Left lobe of liver (tissue), 2 donors: ENCODE data around the gene HIVEP1. TPM values are rescaled to one million over a fixed set of nuclear protein-coding genes. Genes with fewer than 3 reads are reported as not detected.

Source experiments
- ATAC-seq: fragments of 200-7000 bp; cut with Tn5 transposase; one replicate; pipeline ENCODE4 v1.9.1; 2020; ENCODE audit warnings: mild to moderate bottlenecking, moderate library complexity
- DNase-seq: peaks from one replicate; pipeline ENCODE4 v3.0.0-alpha.2; 2020; ENCODE audit warnings: low spot score
- total RNA-seq: library from RNA; stranded (reverse); gene quantifications from one replicate; pipeline ENCODE4 v1.2.1, GENCODE V29; 2021
- donor health status: DM: no; HTN: no; CAD: no; lungs with moderate emphysema.
- donor health status: DM: no; HTN: yes; CAD: no.

Gene HIVEP1
- total RNA-seq, 1 donor from 2014 or later = 9.7 TPM

- DNase-seq = no peak
- ATAC-seq = no peak
Observed at GRCh38 chr6:12114055-12114503, 102.0 kb downstream of the HIVEP1 start.

- no peak for DNase-seq
Observed at GRCh38 chr6:12115001-12115400, 102.9 kb downstream of the HIVEP1 start.

GRCh38 chr6:12115492-12115891 lies 103.4 kb downstream of the HIVEP1 start:
- ATAC-seq (no peak), DNase-seq (no peak)

More at GRCh38 chr6:12115001-12115400, 102.9 kb downstream of the HIVEP1 start:
- ATAC-seq = no peak

GRCh38 chr6:12116264-12116800 lies 104.2 kb downstream of the HIVEP1 start:
- DNase-seq = no peak
- ATAC-seq = no peak

GRCh38 chr6:12116978-12117377 lies 104.9 kb downstream of the HIVEP1 start:
- ATAC-seq = no peak
- DNase-seq = no peak

- no peak for DNase-seq
- no peak for ATAC-seq
Observed at GRCh38 chr6:12118607-12119006, 106.5 kb downstream of the HIVEP1 start.

GRCh38 chr6:12119085-12119588 lies 107.0 kb downstream of the HIVEP1 start:
- ATAC-seq (peak; percentile 79), DNase-seq (no peak)

- DNase-seq (no peak), ATAC-seq (no peak)
Observed at GRCh38 chr6:12125396-12125795, 113.3 kb downstream of the HIVEP1 start.

- ATAC-seq = no peak
- no peak for DNase-seq
Observed at GRCh38 chr6:12126051-12126450, 113.9 kb downstream of the HIVEP1 start.

GRCh38 chr6:12129523-12129922 lies 117.4 kb downstream of the HIVEP1 start:
- DNase-seq = no peak

GRCh38 chr6:12132351-12133222 lies 120.5 kb downstream of the HIVEP1 start:
- ATAC-seq = no peak
- DNase-seq = no peak

More at GRCh38 chr6:12129523-12129922, 117.4 kb downstream of the HIVEP1 start:
- no peak for ATAC-seq

GRCh38 chr6:12134581-12134980 lies 122.5 kb downstream of the HIVEP1 start:
- ATAC-seq = no peak

GRCh38 chr6:12134991-12135390 lies 122.9 kb downstream of the HIVEP1 start:
- DNase-seq (no peak), ATAC-seq (no peak)

More at GRCh38 chr6:12134581-12134980, 122.5 kb downstream of the HIVEP1 start:
- no peak for DNase-seq

GRCh38 chr6:12136905-12137304 lies 124.8 kb downstream of the HIVEP1 start:
- ATAC-seq (no peak), DNase-seq (no peak)

GRCh38 chr6:12137480-12137879 lies 125.4 kb downstream of the HIVEP1 start:
- peak; percentile 86 for ATAC-seq
- DNase-seq = peak; percentile 58

- ATAC-seq (no peak), DNase-seq (no peak)
Observed at GRCh38 chr6:12138381-12138780, 126.3 kb downstream of the HIVEP1 start.

GRCh38 chr6:12138936-12139335 lies 126.8 kb downstream of the HIVEP1 start:
- no peak for ATAC-seq

GRCh38 chr6:12147557-12148316 lies 135.6 kb downstream of the HIVEP1 start:
- no peak for ATAC-seq
- DNase-seq = no peak

More at GRCh38 chr6:12138936-12139335, 126.8 kb downstream of the HIVEP1 start:
- no peak for DNase-seq

GRCh38 chr6:12148317-12148801 lies 136.2 kb downstream of the HIVEP1 start:
- no peak for DNase-seq
- ATAC-seq = no peak

- no peak for DNase-seq
Observed at GRCh38 chr6:12148841-12149240, 136.7 kb downstream of the HIVEP1 start.

GRCh38 chr6:12149944-12150510 lies 137.9 kb downstream of the HIVEP1 start:
- no peak for DNase-seq
- no peak for ATAC-seq

More at GRCh38 chr6:12148841-12149240, 136.7 kb downstream of the HIVEP1 start:
- no peak for ATAC-seq
